IPS-20b (cell line): ENCODE results near the gene MITF.

Experiments
- H3K27ac ChIP-seq: one replicate; pipeline ENCODE4 v1.5.1; 2013; ENCODE audit warnings: low read length
- H3K27me3 ChIP-seq: 2 replicates; pipeline ENCODE4 v1.6.1; 2013; ENCODE audit warnings: mild to moderate bottlenecking, low read length, inconsistent platforms; ENCODE audit not compliant: insufficient read depth
- H3K36me3 ChIP-seq: 2 replicates; pipeline ENCODE4 v1.6.1; 2013; ENCODE audit warnings: low read depth, mild to moderate bottlenecking, inconsistent platforms, low read length, moderate library complexity; ENCODE audit not compliant: insufficient read depth
- H3K4me1 ChIP-seq: 2 replicates; pipeline ENCODE4 v1.6.1; 2013; ENCODE audit warnings: mild to moderate bottlenecking, control low read depth, inconsistent platforms, low read length, moderate library complexity; ENCODE audit not compliant: insufficient read depth
- H3K4me3 ChIP-seq: 2 replicates; pipeline ENCODE4 v1.5.1; 2013; ENCODE audit warnings: mild to moderate bottlenecking, low read length, inconsistent platforms
- H3K9ac ChIP-seq: 2 replicates; pipeline ENCODE4 v1.6.1; 2013; ENCODE audit warnings: low read depth, mild to moderate bottlenecking, inconsistent platforms, low read length, moderate library complexity
- H3K9me3 ChIP-seq: 2 replicates; pipeline ENCODE4 v1.6.1; 2013; ENCODE audit warnings: mild to moderate bottlenecking, low read depth, low read length, inconsistent platforms; ENCODE audit not compliant: insufficient read depth

The MITF gene

GRCh38 chr3:69712269-69712668 is 27.0 kb upstream of the MITF start:
- Histone ChIP-seq H3K36me3 (no peaks in the 10 kb centered on the region), H3K27me3 (no peaks in the 10 kb centered on the region), H3K27ac (no peak overlapping the region), H3K9ac (no peak overlapping the region), H3K4me1 (no peaks in the 10 kb centered on the region), H3K9me3 (no peaks in the 10 kb centered on the region), H3K4me3 (no peak overlapping the region)

DNA sequence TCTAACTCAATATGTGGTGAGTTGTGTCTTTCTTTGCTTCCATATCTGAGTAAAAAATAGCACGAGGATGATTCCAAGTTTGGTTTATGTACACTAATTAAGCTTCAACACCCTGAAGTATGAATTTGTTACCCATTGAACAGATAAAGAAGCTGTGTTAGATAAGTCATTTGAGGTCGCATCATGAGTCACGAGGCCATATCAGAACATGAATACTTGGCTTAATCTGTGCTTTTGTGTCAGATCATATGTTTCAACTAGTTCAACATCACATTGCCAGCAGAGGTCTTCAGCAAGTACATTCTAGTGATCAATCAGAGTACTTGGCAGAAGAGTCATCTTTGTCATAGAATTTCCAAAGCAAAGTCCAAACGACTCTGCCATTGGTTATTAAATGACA is 26.3 kb upstream of the MITF start:
- no peaks in the 10 kb centered on the region for H3K27me3 ChIP-seq
- no peak overlapping the region for H3K27ac ChIP-seq
- no peak overlapping the region for H3K9ac ChIP-seq
- no peaks in the 10 kb centered on the region for H3K36me3 ChIP-seq
- H3K4me1 ChIP-seq = no peaks in the 10 kb centered on the region
- no peak overlapping the region for H3K4me3 ChIP-seq
- H3K9me3 ChIP-seq = no peaks in the 10 kb centered on the region

GRCh38 chr3:69715204-69715603 is 24.1 kb upstream of the MITF start:
- H3K9me3 ChIP-seq = no peaks in the 10 kb centered on the region
- H3K36me3 ChIP-seq = no peaks in the 10 kb centered on the region
- peaks cover 8% of the 10 kb centered on the region; the same call in 1 of the 2 replicates for H3K4me1 ChIP-seq
- no peak overlapping the region for H3K4me3 ChIP-seq
- H3K27me3 ChIP-seq = peaks cover 5% of the 10 kb centered on the region; the same call in 1 of the 2 replicates
- H3K9ac ChIP-seq = no peak overlapping the region
- no peak overlapping the region for H3K27ac ChIP-seq

DNA sequence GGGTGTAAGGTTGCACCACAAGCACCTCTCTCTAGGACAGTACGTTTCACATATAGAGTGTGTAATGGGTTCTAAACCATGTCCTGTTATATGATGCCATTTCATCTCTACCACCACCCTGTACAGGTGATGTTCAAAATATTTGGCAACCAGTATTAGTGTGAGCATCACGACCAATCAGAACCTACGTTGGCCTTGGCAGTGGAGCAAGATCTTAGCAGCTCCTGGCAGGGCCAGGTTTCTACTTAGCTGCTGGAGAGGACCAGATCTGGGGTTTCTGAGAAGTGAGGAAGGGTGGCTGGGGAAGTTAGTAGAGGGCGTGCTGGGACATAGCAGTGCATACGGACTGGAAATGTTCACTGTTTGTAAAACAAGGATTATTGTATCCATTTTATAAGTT is 23.1 kb upstream of the MITF start:
- H3K9ac ChIP-seq = no peak overlapping the region
- H3K9me3 ChIP-seq = no peaks in the 10 kb centered on the region
- H3K4me1 ChIP-seq = peaks cover 8% of the 10 kb centered on the region; the same call in 1 of the 2 replicates
- H3K27ac ChIP-seq = no peak overlapping the region
- H3K36me3 ChIP-seq = no peaks in the 10 kb centered on the region
- peaks cover 14% of the 10 kb centered on the region; the same call in 1 of the 2 replicates for H3K27me3 ChIP-seq
- H3K4me3 ChIP-seq = no peak overlapping the region

DNA sequence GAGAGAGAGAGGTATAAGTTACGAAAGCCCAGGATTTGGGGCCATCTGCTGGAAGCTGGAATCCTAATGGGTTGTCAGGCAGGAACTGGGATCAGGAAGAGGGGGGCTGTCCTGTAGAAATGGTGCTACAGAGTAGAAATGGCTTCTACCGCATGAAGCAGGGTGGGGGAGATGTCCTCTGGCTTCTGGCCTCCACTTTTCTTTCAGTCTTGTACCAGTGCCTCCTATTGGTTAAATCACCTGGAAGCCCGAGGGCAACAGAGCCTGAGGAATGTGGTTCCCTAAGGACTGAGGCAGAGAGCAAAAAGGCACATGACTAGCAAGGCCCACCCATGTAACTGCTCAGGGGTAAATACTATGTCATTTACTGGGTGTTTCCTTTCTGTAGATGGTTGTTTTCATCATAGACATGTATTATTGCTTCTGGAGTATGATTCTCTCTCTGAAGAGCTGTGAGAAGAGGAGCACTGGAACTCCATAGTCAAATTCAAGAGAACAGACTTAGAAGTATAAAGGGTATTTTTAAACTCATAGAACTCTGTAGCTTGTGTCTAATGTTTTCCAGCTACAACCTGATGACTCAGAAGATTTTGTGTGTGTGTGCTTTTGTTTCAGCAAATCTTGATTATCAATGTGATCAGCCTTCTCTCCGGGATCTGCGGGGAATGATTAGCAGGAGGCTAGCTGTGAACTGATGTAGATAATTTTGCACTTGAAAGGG is 20.2 kb upstream of the MITF start:
- Histone ChIP-seq H3K9me3 (no peaks in the 10 kb centered on the region), H3K36me3 (no peaks in the 10 kb centered on the region), H3K27me3 (peaks cover 17% of the 10 kb centered on the region; the same call in 1 of the 2 replicates), H3K27ac (no peak overlapping the region), H3K4me3 (no peak overlapping the region), H3K4me1 (peaks cover 8% of the 10 kb centered on the region; the same call in 1 of the 2 replicates), H3K9ac (no peak overlapping the region)

GRCh38 chr3:69719587-69720122 is 19.6 kb upstream of the MITF start:
- no peaks in the 10 kb centered on the region for H3K9me3 ChIP-seq
- peaks cover 8% of the 10 kb centered on the region; the same call in 1 of the 2 replicates for H3K4me1 ChIP-seq
- H3K36me3 ChIP-seq = no peaks in the 10 kb centered on the region
- H3K27me3 ChIP-seq = peaks cover 17% of the 10 kb centered on the region; the same call in 1 of the 2 replicates
- no peak overlapping the region for H3K4me3 ChIP-seq
- no peak overlapping the region for H3K9ac ChIP-seq
- no peak overlapping the region for H3K27ac ChIP-seq

DNA sequence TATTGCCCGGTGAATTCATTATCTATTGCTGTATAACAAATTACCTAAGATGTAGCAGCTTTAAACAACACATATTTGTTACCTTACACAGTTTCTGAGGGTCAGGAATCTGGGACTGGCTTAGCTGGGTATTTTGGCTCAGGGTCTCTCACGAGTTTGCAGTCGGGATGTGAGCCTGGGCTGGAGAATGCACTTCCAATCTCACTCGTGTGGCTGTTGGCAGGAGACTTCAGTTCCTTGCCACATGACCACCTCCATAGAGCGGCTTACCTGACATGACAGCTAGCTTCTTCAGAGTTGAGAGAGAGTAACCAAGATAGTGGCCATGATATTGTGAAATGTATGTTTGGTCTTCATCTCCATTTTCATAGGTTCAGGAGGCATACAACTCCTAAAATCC is 18.4 kb upstream of the MITF start:
- H3K4me1 ChIP-seq = peaks cover 8% of the 10 kb centered on the region; the same call in 1 of the 2 replicates
- H3K9ac ChIP-seq = no peak overlapping the region
- H3K36me3 ChIP-seq = no peaks in the 10 kb centered on the region
- no peak overlapping the region for H3K4me3 ChIP-seq
- no peaks in the 10 kb centered on the region for H3K9me3 ChIP-seq
- H3K27ac ChIP-seq = no peak overlapping the region
- peaks cover 17% of the 10 kb centered on the region; the same call in 1 of the 2 replicates for H3K27me3 ChIP-seq

GRCh38 chr3:69723389-69723788 is 15.9 kb upstream of the MITF start:
- no peaks in the 10 kb centered on the region for H3K36me3 ChIP-seq
- H3K4me3 ChIP-seq = no peak overlapping the region
- no peaks in the 10 kb centered on the region for H3K9me3 ChIP-seq
- peaks cover 8% of the 10 kb centered on the region; the same call in 1 of the 2 replicates for H3K4me1 ChIP-seq
- no peak overlapping the region for H3K27ac ChIP-seq
- peaks cover 17% of the 10 kb centered on the region; the same call in 1 of the 2 replicates for H3K27me3 ChIP-seq
- no peak overlapping the region for H3K9ac ChIP-seq

DNA sequence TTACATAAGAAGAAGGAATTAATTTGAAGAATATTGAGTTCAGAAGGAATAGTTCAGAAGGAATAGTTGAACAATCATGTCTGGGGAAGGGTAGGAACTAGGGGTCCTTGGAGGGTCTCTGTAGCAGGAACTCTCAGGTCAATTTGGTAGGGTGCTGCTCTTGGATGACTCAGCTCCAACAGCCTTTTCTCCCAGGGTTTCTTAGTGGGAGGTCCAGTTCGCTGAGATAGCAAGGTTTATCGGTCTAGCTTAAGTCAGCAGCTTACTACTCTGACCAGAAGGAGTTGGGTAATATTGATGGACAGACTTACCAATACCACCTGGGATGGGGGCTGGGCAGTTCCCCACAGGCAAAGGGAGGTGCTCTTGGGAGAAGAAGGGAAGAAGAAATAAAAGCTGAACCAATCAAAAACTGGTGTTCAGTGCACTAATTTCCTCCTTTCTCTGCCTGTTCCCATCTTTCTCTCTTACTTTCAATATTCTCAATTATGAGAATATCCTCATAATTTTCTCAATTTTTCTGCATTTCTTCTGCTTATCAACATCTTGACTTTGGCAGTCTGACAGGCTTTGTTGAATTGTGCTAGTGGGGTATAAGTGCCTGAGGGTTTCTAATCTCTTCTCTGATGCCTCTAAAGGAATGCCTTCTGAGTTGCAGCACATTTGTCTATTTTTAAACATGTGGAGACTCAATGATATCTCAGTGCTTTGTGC is 14.4 kb upstream of the MITF start:
- Histone ChIP-seq H3K36me3 (no peaks in the 10 kb centered on the region), H3K4me1 (no peaks in the 10 kb centered on the region; the same call in 1 of the 2 replicates), H3K9me3 (no peaks in the 10 kb centered on the region), H3K27me3 (peaks cover 16% of the 10 kb centered on the region; the same call in 1 of the 2 replicates), H3K27ac (no peak overlapping the region), H3K9ac (no peak overlapping the region), H3K4me3 (no peak overlapping the region)

- Histone ChIP-seq H3K9me3 (no peaks in the 10 kb centered on the region), H3K27me3 (peaks cover 4% of the 10 kb centered on the region; the same call in 1 of the 2 replicates), H3K4me3 (no peak overlapping the region), H3K9ac (no peak overlapping the region), H3K4me1 (peaks cover 4% of the 10 kb centered on the region; the same call in 1 of the 2 replicates), H3K36me3 (no peaks in the 10 kb centered on the region), H3K27ac (no peak overlapping the region)
These were observed 13.2 kb upstream of the MITF start for GRCh38 chr3:69725994-69726571.

- no peak overlapping the region for H3K4me3 ChIP-seq
- 0 out of 2 replicates have a peak, but pooled peaks cover under 1% of the 10 kb centered on the region for H3K27me3 ChIP-seq
- no peak overlapping the region for H3K27ac ChIP-seq
- H3K9me3 ChIP-seq = no peaks in the 10 kb centered on the region
- peaks cover 4% of the 10 kb centered on the region; the same call in 1 of the 2 replicates for H3K4me1 ChIP-seq
- H3K9ac ChIP-seq = no peak overlapping the region
- H3K36me3 ChIP-seq = no peaks in the 10 kb centered on the region
These were observed 9.9 kb upstream of the MITF start for GRCh38 chr3:69729147-69729919.
